Mesothelial cell of epicardium (in vitro differentiated cells): ENCODE data around the gene GOLGA7B. TPM values are rescaled to one million over a fixed set of nuclear protein-coding genes. Genes with fewer than 3 reads are reported as not detected.

Source experiments
- DNase-seq, 2 experiments: peaks; one replicate each; pipeline ENCODE4 v3.0.0; 2021; ENCODE audit warnings: low spot score in 2 of 2; ENCODE audit not compliant: unreplicated experiment in 2 of 2
- H3K27ac Mint-ChIP-seq: 2 replicates; pipeline ENCODE4 v1.8.0; 2021; ENCODE audit warnings: mixed read lengths
- H3K27me3 Mint-ChIP-seq: 2 replicates; pipeline ENCODE4 v1.8.0; 2021; ENCODE audit warnings: low read depth, mixed read lengths
- H3K36me3 Mint-ChIP-seq: 2 replicates; pipeline ENCODE4 v1.8.0; 2021; ENCODE audit warnings: mixed read lengths
- H3K4me1 Mint-ChIP-seq: 2 replicates; pipeline ENCODE4 v1.8.0; 2021; ENCODE audit warnings: mixed read lengths
- H3K4me3 Mint-ChIP-seq: 2 replicates; pipeline ENCODE4 v1.8.0; 2021; ENCODE audit warnings: mild to moderate bottlenecking, moderate library complexity, mixed read lengths
- H3K9me3 Mint-ChIP-seq: 2 replicates; pipeline ENCODE4 v1.8.0; 2021; ENCODE audit warnings: mixed read lengths
- CTCF ChIP-seq: fragments of 200-600 bp; sonication (generic); IDR thresholded peaks from one replicate; pipeline ENCODE4 v1.5.0; 2021; ENCODE audit warnings: antibody characterized with exemption; ENCODE audit not compliant: unreplicated experiment
- total RNA-seq: library from RNA; stranded (reverse); gene quantifications from 3 replicates; pipeline ENCODE4 v1.2.1, GENCODE V29; 2021

GOLGA7B gene
- total RNA-seq, 1 donor from 2014 or later, result 0.16 TPM

- Mint-ChIP-seq H3K36me3 (no peaks in the 10 kb centered on the region), H3K4me1 (peaks cover 13% of the 10 kb centered on the region), H3K27ac (no peak overlapping the region), H3K27me3 (peaks cover 22% of the 10 kb centered on the region), H3K4me3 (no peak overlapping the region), H3K9me3 (no peaks in the 10 kb centered on the region)
- TF ChIP-seq CTCF, result no peak
- DNase-seq, result no peak
These were observed 36.6 kb downstream of the GOLGA7B start for GRCh38 chr10:97886286-97886685.

- Mint-ChIP-seq H3K27me3 (peaks cover 12% of the 10 kb centered on the region), H3K4me3 (no peak overlapping the region), H3K27ac (no peak overlapping the region), H3K4me1 (peaks cover 13% of the 10 kb centered on the region), H3K9me3 (no peaks in the 10 kb centered on the region), H3K36me3 (no peaks in the 10 kb centered on the region)
- no peak for TF ChIP-seq CTCF
- DNase-seq, result no peak
These were observed 37.8 kb downstream of the GOLGA7B start for GRCh38 chr10:97887399-97887798.

- no peak for DNase-seq
- no peaks in the 10 kb centered on the region for H3K9me3 Mint-ChIP-seq
- H3K4me3 Mint-ChIP-seq, result no peak overlapping the region
- H3K27me3 Mint-ChIP-seq, result peaks cover 9% of the 10 kb centered on the region
- peaks cover 13% of the 10 kb centered on the region for H3K4me1 Mint-ChIP-seq
- no peak for TF ChIP-seq CTCF
- H3K36me3 Mint-ChIP-seq, result no peaks in the 10 kb centered on the region
- H3K27ac Mint-ChIP-seq, result no peak overlapping the region
These were observed 38.5 kb downstream of the GOLGA7B start for GRCh38 chr10:97888134-97888533.

GRCh38 chr10:97888641-97889262 is 39.1 kb downstream of the GOLGA7B start:
- no peak for DNase-seq
- no peak overlapping the region for H3K4me3 Mint-ChIP-seq

GRCh38 chr10:97889461-97890265 is 40.0 kb downstream of the GOLGA7B start:
- peaks cover 19% of the 10 kb centered on the region for H3K27me3 Mint-ChIP-seq

More at GRCh38 chr10:97888641-97889262, 39.1 kb downstream of the GOLGA7B start:
- no peaks in the 10 kb centered on the region for H3K9me3 Mint-ChIP-seq
- H3K27me3 Mint-ChIP-seq, result peaks cover 14% of the 10 kb centered on the region
- TF ChIP-seq CTCF, result no peak
- no peaks in the 10 kb centered on the region for H3K36me3 Mint-ChIP-seq
- H3K4me1 Mint-ChIP-seq, result peaks cover 13% of the 10 kb centered on the region
- H3K27ac Mint-ChIP-seq, result no peak overlapping the region

More at GRCh38 chr10:97889461-97890265, 40.0 kb downstream of the GOLGA7B start:
- H3K9me3 Mint-ChIP-seq, result no peaks in the 10 kb centered on the region
- no peak for DNase-seq
- peaks cover 13% of the 10 kb centered on the region for H3K4me1 Mint-ChIP-seq
- no peak for TF ChIP-seq CTCF
- H3K36me3 Mint-ChIP-seq, result no peaks in the 10 kb centered on the region
- H3K4me3 Mint-ChIP-seq, result no peak overlapping the region
- H3K27ac Mint-ChIP-seq, result no peak overlapping the region
